HG03039 (cell line): ENCODE results near the gene APBA1.

Source experiments
- ATAC-seq: cut with Tn5 transposase; IDR thresholded peaks from one replicate; pipeline ENCODE4 v1.9.1; 2021; ENCODE audit warnings: mild to moderate bottlenecking, moderate library complexity; ENCODE audit not compliant: unreplicated experiment

The APBA1 gene

DNA sequence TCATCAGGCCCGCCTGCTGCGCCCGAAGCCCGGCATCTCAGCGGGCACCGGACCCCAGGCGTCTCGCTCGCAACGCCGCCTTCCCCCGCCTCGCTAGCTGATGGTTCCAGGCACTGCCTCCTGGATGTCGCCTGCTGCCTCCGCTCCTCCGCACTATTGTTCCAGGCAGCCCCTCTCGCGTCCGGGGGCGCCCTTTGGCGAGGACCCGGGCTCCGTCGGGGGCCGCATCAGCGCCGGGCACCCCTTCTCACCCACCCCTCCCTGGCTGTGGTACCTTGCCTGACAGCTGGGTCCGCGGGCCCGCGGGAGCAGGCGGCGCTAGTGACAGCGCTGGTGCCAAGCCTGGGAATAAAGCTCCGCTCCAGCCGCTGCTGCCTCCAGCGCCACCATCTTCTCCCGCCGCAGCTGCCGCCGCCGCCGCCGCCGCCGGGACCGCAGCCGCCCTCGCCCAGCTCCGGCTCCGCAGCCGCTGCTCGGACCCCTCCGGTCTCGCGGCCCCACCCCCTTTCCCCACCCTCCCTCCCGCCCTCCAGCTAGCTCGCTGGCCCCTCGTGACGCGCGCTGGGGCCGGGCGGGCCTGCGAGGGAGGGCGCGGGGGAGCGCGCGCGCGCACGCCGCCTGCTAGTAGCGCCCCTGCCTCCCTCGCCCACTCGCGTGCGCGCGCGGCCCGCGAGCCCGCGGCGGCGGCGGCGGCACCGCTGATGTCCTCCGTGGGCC lies at the start of gene APBA1:
APBA1 (minus strand) TSS at position 493 of the 717 bp plus-strand sequence.
- ATAC-seq, result peak; percentile 35

GRCh38 chr9:69719983-69720382 lies 47.8 kb upstream of the APBA1 start:
- ATAC-seq, result no peak

- no peak for ATAC-seq
Measured at GRCh38 chr9:69719367-69719766, 47.2 kb upstream of the APBA1 start.

GRCh38 chr9:69718218-69718617 lies 46.0 kb upstream of the APBA1 start:
- no peak for ATAC-seq

- no peak for ATAC-seq
Measured at GRCh38 chr9:69715825-69716224, 43.7 kb upstream of the APBA1 start.

- ATAC-seq, result no peak
Measured at GRCh38 chr9:69715096-69715495, 42.9 kb upstream of the APBA1 start.

DNA sequence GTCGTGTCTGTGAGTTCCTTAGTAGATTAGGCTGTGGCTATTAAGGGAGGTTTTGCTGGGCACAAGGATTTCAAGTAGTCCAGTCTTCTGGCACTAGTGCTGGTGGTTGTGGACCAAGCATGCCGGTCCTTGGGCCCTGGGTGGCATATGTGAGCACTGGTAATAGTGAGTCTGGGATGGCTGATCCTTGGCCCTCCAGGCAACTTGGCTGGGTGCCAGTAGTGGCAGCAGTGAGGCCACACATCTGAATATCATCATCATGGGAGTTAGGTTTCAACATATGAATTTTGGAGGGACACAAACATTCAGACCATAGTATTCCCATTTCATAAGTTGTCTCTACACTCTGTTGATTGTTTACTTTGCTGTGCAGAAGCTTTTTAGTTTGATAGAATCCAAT lies 25.3 kb upstream of the APBA1 start:
- ATAC-seq, result no peak

DNA sequence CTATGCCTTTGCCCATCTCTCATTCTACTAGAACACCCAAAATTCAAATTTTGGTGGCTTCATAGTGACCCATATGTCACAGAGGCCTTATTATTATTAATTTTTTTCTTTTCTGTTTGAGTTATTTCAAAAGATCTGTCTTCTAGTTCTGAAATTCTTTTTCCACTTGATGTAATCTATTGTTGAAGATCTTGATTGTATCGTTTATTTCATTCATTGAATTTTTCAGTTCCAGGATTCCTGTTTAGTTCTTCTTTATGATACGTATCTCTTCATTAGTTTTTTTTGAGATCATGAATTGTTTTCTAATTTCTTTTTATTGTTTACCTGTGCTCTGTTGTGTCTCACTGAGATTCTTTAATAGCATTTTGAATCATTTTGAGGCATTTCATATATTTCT lies 24.6 kb upstream of the APBA1 start:
- no peak for ATAC-seq

- no peak for ATAC-seq
Measured at GRCh38 chr9:69689991-69690538, 17.9 kb upstream of the APBA1 start.

GRCh38 chr9:69683927-69684326 lies 11.8 kb upstream of the APBA1 start:
- ATAC-seq, result no peak

- ATAC-seq, result no peak
Measured at GRCh38 chr9:69678843-69679538, 6.8 kb upstream of the APBA1 start.

DNA sequence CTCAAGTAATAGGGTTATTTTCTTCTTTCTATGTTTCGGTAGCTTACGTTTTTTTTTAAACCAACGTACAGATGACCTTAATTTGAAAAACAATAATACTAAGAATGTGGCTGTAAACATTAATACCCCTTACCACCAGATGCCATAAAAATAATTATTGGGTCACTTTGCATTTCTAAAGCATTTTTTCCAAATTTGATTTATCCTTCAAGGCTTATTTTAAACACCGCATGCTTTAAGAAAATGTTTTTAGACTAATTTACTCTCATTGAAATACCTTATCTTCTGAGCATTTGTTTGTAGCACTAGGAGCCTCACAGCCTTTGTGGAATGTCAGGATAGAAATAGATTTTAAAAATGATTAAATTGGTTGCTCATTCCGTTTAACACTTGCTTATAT lies 5.8 kb upstream of the APBA1 start:
- ATAC-seq, result no peak

- ATAC-seq, result no peak
Measured at GRCh38 chr9:69675563-69675962, 3.4 kb upstream of the APBA1 start.

DNA sequence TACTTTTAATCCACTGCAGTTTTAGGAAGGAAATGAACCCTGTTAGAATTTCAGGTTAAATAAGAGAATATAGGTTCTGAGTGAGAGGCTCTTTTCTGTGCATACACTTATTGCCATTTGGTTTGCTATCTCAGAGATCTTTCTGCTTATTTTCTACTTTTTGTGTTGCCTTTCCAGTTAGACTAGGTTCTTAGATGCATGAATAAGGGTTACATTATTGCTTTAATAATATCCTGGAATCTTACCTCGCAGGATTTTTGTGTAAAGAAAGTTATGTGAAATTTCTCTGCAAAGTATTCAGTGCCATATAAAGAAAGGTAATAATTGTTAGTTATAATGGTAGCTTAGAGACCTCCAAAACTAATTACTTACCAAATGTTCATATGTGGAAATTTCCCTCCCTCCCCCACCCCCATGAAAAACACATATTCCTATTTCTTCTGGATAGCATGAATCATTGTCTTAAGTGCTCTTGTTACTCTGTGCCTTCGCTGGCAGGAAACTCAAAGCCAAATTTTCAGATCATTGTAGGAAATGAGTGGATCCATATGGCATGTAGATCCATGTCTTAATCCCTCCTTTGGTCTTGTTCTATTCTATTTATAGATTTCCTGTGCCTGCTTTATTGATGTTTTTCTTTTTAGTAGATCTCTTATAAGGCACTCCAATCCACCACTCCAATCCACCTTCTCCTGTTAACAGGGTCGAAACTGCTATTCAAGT lies 2.7 kb upstream of the APBA1 start:
- ATAC-seq, result no peak

DNA sequence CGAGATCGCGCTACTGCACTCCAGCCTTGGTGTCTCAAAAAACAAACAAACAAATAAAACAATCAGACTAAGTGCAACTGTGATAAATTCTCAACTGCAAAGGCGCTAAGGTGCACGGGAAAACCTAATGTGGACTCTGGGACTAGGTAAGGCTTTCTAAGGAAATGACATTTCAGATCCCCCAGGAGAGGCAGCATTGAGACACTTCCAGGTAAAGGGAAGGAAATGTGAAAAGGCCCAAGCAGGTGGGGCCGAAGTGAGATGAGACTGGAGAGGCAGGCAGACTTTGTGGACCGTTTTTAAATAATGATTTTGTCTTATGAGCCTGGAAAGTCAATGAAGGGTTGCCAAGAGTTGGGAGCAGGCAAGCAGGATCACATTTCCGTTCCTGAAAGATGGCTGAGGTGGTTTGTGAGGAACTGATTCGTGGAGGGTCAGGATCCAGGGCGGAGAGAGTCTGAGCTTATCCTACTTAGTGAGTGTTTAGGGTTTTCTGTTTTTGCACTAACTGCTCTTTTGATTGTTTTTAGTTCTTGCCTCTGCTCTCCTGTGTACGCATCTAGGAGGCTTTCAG lies 2.0 kb upstream of the APBA1 start:
- no peak for ATAC-seq

DNA sequence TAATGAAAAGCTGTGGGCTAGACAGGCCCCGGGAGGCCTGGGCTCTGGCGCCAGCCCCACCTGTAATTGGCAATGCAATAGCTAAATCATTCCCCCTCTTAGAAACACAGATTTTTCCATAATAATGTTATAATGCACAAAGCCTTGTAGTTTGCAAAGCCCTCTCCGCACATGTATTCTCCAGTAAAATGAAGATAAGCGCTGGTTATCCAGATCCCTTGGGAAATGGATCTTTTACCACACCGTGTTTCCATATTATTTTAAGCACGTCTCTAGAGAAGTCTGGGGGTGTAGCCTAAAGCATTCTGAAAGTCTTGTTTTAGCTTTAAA lies 1.1 kb upstream of the APBA1 start:
- no peak for ATAC-seq

DNA sequence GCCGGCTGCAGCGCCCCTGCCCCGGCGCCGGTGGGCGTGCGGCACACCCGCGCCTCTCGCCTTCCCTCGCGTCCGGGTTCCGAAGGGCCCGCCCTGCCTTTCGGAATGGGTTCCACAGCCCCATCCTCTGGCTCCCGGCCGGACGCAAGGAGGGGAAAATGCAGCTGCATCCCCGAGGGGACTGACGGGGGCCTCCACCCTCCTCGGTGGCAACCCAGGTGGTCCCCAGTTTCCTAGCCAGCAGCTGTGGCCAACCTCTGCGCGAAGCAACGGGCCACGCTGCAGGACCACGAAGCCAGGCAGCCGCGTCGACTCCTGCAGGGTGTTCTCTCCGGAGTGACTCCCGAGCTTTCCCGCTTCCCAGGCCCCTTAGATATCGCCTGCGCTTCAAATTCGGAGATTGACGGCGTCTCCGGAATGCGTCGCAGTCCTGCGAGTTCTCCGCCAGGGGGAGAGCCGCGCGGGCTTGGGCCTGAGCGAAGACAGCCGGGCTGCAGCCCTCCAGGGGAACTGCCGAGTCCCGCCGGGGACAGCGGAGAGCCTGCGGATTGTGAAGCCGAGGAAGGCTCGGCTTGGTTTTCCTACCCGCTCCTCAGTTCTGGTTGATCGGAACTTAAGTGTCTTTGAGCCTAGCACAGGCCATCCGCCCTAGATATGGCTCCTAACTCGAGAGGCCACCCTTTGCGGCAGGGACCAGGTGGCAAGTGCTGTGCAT lies 582 bp upstream of the APBA1 start:
- peak; percentile 93 for ATAC-seq

GRCh38 chr9:69671311-69671878 lies 776 bp downstream of the APBA1 start:
- ATAC-seq, result no peak

GRCh38 chr9:69667306-69667705 lies 4.9 kb downstream of the APBA1 start:
- ATAC-seq, result no peak

- no peak for ATAC-seq
Measured at GRCh38 chr9:69660304-69660703, 11.9 kb downstream of the APBA1 start.
